Osteocyte (in vitro differentiated cells): ENCODE data around the gene ZNF618. TPM values are rescaled to one million over a fixed set of nuclear protein-coding genes. Genes with fewer than 3 reads are reported as not detected.

ENCODE experiments used
- DNase-seq: peaks from one replicate; pipeline ENCODE4 v3.0.0; 2021; ENCODE audit warnings: mixed read lengths; ENCODE audit not compliant: unreplicated experiment; ENCODE audit errors: extremely low spot score
- H3K27ac Mint-ChIP-seq: one replicate; pipeline ENCODE4 v1.8.0; 2021; ENCODE audit warnings: mild to moderate bottlenecking, mixed read lengths; ENCODE audit not compliant: unreplicated experiment
- H3K27me3 Mint-ChIP-seq: one replicate; pipeline ENCODE4 v1.8.0; 2021; ENCODE audit warnings: mixed read lengths; ENCODE audit not compliant: unreplicated experiment
- H3K36me3 Mint-ChIP-seq: one replicate; pipeline ENCODE4 v1.8.0; 2021; ENCODE audit warnings: mixed read lengths; ENCODE audit not compliant: unreplicated experiment
- H3K4me1 Mint-ChIP-seq: one replicate; pipeline ENCODE4 v1.8.0; 2021; ENCODE audit warnings: mixed read lengths; ENCODE audit not compliant: unreplicated experiment
- H3K4me3 Mint-ChIP-seq: one replicate; pipeline ENCODE4 v1.8.0; 2021; ENCODE audit warnings: mild to moderate bottlenecking, moderate library complexity, mixed read lengths; ENCODE audit not compliant: unreplicated experiment
- H3K9me3 Mint-ChIP-seq: one replicate; pipeline ENCODE4 v1.8.0; 2021; ENCODE audit warnings: mixed read lengths; ENCODE audit not compliant: unreplicated experiment
- CTCF ChIP-seq: fragments of 200-600 bp; sonication (generic); IDR thresholded peaks from 2 replicates; pipeline ENCODE4 v1.5.0; 2021; ENCODE audit warnings: antibody characterized with exemption, mild to moderate bottlenecking, moderate library complexity
- total RNA-seq: library from RNA; stranded (reverse); gene quantifications from 2 replicates; pipeline ENCODE4 v1.2.1, GENCODE V29; 2021

Gene ZNF618
- total RNA-seq, 1 donor from 2014 or later, result 36.8 TPM

- DNase-seq, result no peak
- Mint-ChIP-seq H3K27me3 (no peaks in the 10 kb centered on the region), H3K36me3 (peaks cover 17% of the 10 kb centered on the region), H3K27ac (no peak overlapping the region), H3K4me1 (peaks cover 11% of the 10 kb centered on the region), H3K4me3 (no peak overlapping the region), H3K9me3 (no peaks in the 10 kb centered on the region)
- TF ChIP-seq CTCF, result no peak
Measured at GRCh38 chr9:113984639-113985380, 108.7 kb downstream of the ZNF618 start.

GRCh38 chr9:113985968-113986585, 110.0 kb downstream of the ZNF618 start:
- no peaks in the 10 kb centered on the region for H3K9me3 Mint-ChIP-seq
- H3K4me3 Mint-ChIP-seq, result no peak overlapping the region
- H3K4me1 Mint-ChIP-seq, result peaks cover 11% of the 10 kb centered on the region
- peaks cover 23% of the 10 kb centered on the region for H3K36me3 Mint-ChIP-seq
- H3K27ac Mint-ChIP-seq, result no peak overlapping the region
- DNase-seq, result no peak
- no peak for TF ChIP-seq CTCF
- H3K27me3 Mint-ChIP-seq, result no peaks in the 10 kb centered on the region

- Mint-ChIP-seq H3K36me3 (peaks cover 23% of the 10 kb centered on the region), H3K4me1 (peaks cover 19% of the 10 kb centered on the region), H3K4me3 (no peak overlapping the region), H3K27ac (no peak overlapping the region), H3K9me3 (no peaks in the 10 kb centered on the region), H3K27me3 (no peaks in the 10 kb centered on the region)
- DNase-seq, result no peak
- TF ChIP-seq CTCF, result no peak
Measured at GRCh38 chr9:113986931-113987330, 110.8 kb downstream of the ZNF618 start.

- no peak for DNase-seq
- no peaks in the 10 kb centered on the region for H3K9me3 Mint-ChIP-seq
- TF ChIP-seq CTCF, result no peak
- H3K4me3 Mint-ChIP-seq, result no peak overlapping the region
- H3K27me3 Mint-ChIP-seq, result no peaks in the 10 kb centered on the region
- H3K27ac Mint-ChIP-seq, result no peak overlapping the region
- H3K4me1 Mint-ChIP-seq, result peaks cover 21% of the 10 kb centered on the region
- H3K36me3 Mint-ChIP-seq, result peaks cover 23% of the 10 kb centered on the region
Measured at GRCh38 chr9:113987526-113987925, 111.4 kb downstream of the ZNF618 start.

- no peak for DNase-seq
- no peaks in the 10 kb centered on the region for H3K9me3 Mint-ChIP-seq
- no peak overlapping the region for H3K4me3 Mint-ChIP-seq
- peaks cover 23% of the 10 kb centered on the region for H3K36me3 Mint-ChIP-seq
- TF ChIP-seq CTCF, result no peak
- H3K27me3 Mint-ChIP-seq, result no peaks in the 10 kb centered on the region
- H3K4me1 Mint-ChIP-seq, result peaks cover 21% of the 10 kb centered on the region
- H3K27ac Mint-ChIP-seq, result no peak overlapping the region
Measured at GRCh38 chr9:113988385-113989016, 112.4 kb downstream of the ZNF618 start.
